Heart right ventricle (tissue), 16 donors: Measurements from ENCODE around the gene ROPN1L. TPM values are rescaled to one million over a fixed set of nuclear protein-coding genes. Genes with fewer than 3 reads are reported as not detected.

Source experiments
- ATAC-seq, 8 donors: fragments of 200-7000 bp; cut with Tn5 transposase; one replicate each; pipeline ENCODE4 v1.9.1; 2020; ENCODE audit warnings: mild to moderate bottlenecking in 8 of 8, moderate library complexity in 8 of 8, moderate number of reproducible peaks in 1 of 8
- DNase-seq, 2 donors: peaks; one replicate each; pipeline ENCODE4 v3.0.0-alpha.2; 2020
- H3K27ac ChIP-seq, 10 donors: fragments of 200-600 bp; sonication (generic) in 2 of 10; one replicate each; pipeline versions ENCODE4 v1.5.0 to v1.8.0; 2020 to 2022; ENCODE audit warnings: mild to moderate bottlenecking in 3 of 10
- H3K27me3 ChIP-seq, 7 donors: fragments of 200-600 bp; one replicate each; pipeline ENCODE4 v1.8.0; 2021 to 2022; ENCODE audit warnings: mild to moderate bottlenecking in 2 of 7
- H3K36me3 ChIP-seq, 9 donors: fragments of 200-600 bp; sonication (generic) in 1 of 9; one replicate each; pipeline versions ENCODE4 v1.5.0 to v1.8.0; 2020 to 2022; ENCODE audit warnings: mild to moderate bottlenecking in 2 of 9
- H3K4me1 ChIP-seq, 9 donors: fragments of 200-600 bp; sonication (generic) in 1 of 9; one replicate each; pipeline versions ENCODE4 v1.5.0 to v1.8.0; 2020 to 2022; ENCODE audit warnings: mild to moderate bottlenecking in 4 of 9
- H3K4me3 ChIP-seq, 10 donors: fragments of 200-600 bp; sonication (generic) in 2 of 10; one replicate each; pipeline versions ENCODE4 v1.5.0 to v1.8.0; 2020 to 2022; ENCODE audit warnings: mild to moderate bottlenecking in 7 of 10, moderate library complexity in 2 of 10
- H3K9me3 ChIP-seq, 11 donors: fragments of 200-600 bp in 10 of 11; sonication (generic) in 2 of 11; one replicate each; pipeline versions ENCODE4 v1.5.0 to v1.8.0; 2013 to 2022; ENCODE audit warnings: mild to moderate bottlenecking in 2 of 11, control low read depth in 1 of 11, moderate library complexity in 1 of 11
- WGBS, 2 donors: extraction: QIAGEN DNeasy Blood & Tissue Kit; methylation state at CpG; one replicate each; pipeline ENCODE4 v1.1.7; 2013; ENCODE audit warnings: inconsistent platforms in 1 of 2; 5-methylcytosine and 5-hydroxymethylcytosine counted together
- intact Hi-C, 10 donors: fragments of 100-400 bp; cut with DNase I; formaldehyde crosslinking; loops; one replicate each; pipeline versions ENCODE4 v1.11.1 to v1.14.2; 2022
- polyA plus RNA-seq, 2 donors: library from polyadenylated mRNA; stranded (reverse); fragments of 200-250 nt; gene quantifications; one replicate each; pipeline ENCODE4 v1.2.3, GENCODE V29; 2013
- total RNA-seq, 10 donors: library from RNA; stranded (reverse); fragmentation: NEBNext Ultra II Directional in 3 of 10; extraction: Animal tissue kit (Norgen Biotek cat#: 25700) in 3 of 10; gene quantifications; one replicate each; pipeline versions ENCODE4 v1.2.1 to v1.2.4, GENCODE V29; 2021 to 2023
- TF ChIP-seq, protein P1 (sequence below), 9 donors: fragments of 200-600 bp; sonication (generic) in 2 of 9; IDR thresholded peaks; one replicate each; pipeline versions ENCODE4 v1.5.0 to v1.8.0; 2021 to 2022; ENCODE audit warnings: antibody characterized with exemption in 9 of 9, mild to moderate bottlenecking in 5 of 9, moderate library complexity in 1 of 9
- donor health status: Arrhythmogenic right ventricular cardiomyopathy.
- donor health status: ischemic (EF 13 %, LVEDD 7.1; RV severe dilation, severe dysfunction).
- donor health status: healthy with polysubstance abuse.
- donor health status: DM: no; HTN: yes; CAD: no.
- donor health status: DM: no; HTN: no; CAD: no.
- donor health status: ischemic (EF 25% LVEDD 6.9; RV normal size, moderate dysfunction).
- donor health status: ischemic (EF 25% LVEDD 5.7; RV mildly dilated, moderate dysfunction).
- donor health status: healthy.
- donor health status: DM: yes; HTN: yes; CAD: no.
- donor health status: Ischemic cardiomyopathy.
- donor health status: ischemic (EF 35%, LVEDD 5.7; RV mildly dilated, moderate dysfunction).
- donor health status: nonischemic (EF 11% LVEDD 7.7; RV severe dilation, severe dysfunction).
- donor health status: DM: yes; HTN: yes; CAD: no.
- donor health status: PGD.
- donor health status: ischemic (EF 29% LVEDD 5.4; RV normal size, mild dysfunction).
- donor health status: nonischemic (EF 23%, LVEDD 6.1; RV moderate dilation, normal function).

Gene ROPN1L
- total and polyA plus RNA-seq, 12 donors: 0.17 to 0.83 (median 0.31) TPM; not detected in 2

DNA sequence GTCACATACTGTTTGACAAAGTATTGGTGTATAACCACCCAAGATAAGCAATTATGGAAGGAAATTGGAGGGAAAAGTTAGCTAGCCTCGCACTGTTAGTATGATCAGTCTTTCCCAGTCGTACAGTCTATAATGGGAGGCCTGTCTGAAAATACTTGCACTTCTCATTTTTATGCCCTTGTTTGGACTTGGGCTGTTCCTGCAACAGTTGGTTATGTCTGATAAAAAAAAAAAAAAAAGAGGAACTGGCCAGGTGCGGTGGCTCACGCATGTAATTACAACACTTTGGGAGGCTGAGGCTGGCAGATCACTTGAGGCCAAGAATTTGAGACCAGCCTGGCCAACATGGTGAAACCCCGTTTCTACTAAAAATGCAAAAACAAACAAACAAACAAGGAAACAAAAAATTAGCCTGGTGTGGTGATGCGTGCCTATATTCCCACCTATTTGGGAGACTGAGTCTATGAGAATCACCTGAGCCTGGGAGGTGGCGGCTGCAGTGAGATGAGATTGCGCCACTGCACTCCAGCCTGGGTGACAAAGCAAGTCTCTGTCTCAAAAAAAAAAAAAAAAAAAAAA, 63.9 kb downstream of the ROPN1L start:
- H3K9me3 ChIP-seq: no peaks in the 10 kb centered on the region
- ATAC-seq (no peak), DNase-seq (no peak)
- peaks cover 0 to 20% (median 16%) of the 10 kb centered on the region in 9 donors for H3K4me1 ChIP-seq
- intact Hi-C loops: no loop called here
- H3K27ac ChIP-seq: no peak overlapping the region
- no peaks in the 10 kb centered on the region for H3K36me3 ChIP-seq
- H3K27me3 ChIP-seq: peaks cover 0 to 2% (median 0%) of the 10 kb centered on the region in 7 donors
- 91 to 94% methylated on average over 8 of the region's 8 CpGs for WGBS, 2 donors
- no peak overlapping the region for H3K4me3 ChIP-seq
- TF ChIP-seq, protein P1, sequence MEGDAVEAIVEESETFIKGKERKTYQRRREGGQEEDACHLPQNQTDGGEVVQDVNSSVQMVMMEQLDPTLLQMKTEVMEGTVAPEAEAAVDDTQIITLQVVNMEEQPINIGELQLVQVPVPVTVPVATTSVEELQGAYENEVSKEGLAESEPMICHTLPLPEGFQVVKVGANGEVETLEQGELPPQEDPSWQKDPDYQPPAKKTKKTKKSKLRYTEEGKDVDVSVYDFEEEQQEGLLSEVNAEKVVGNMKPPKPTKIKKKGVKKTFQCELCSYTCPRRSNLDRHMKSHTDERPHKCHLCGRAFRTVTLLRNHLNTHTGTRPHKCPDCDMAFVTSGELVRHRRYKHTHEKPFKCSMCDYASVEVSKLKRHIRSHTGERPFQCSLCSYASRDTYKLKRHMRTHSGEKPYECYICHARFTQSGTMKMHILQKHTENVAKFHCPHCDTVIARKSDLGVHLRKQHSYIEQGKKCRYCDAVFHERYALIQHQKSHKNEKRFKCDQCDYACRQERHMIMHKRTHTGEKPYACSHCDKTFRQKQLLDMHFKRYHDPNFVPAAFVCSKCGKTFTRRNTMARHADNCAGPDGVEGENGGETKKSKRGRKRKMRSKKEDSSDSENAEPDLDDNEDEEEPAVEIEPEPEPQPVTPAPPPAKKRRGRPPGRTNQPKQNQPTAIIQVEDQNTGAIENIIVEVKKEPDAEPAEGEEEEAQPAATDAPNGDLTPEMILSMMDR (IDR thresholded peaks at IDR 0.05): no peak

DNA sequence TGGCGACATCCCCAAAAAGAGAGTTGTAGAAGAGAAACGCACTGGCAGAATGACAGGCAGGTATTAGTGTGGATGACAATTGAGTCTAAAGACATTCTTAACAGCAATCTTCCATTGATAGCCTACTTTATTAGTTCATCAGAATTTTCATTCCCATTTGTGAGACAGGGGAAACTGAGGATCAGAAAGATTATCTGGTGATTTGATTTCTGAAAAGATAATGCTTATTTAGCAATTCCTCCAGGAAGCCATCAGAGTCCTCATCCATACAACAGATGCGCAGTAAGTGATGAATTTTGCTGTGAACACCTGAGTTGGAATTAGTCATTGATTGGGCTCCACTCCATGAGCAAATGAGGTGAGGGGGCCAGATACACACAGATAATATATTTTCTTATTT, 64.9 kb downstream of the ROPN1L start:
- DNase-seq (no peak), ATAC-seq (no peak)
- peaks cover 0 to 2% (median 0%) of the 10 kb centered on the region in 7 donors for H3K27me3 ChIP-seq
- H3K9me3 ChIP-seq: no peaks in the 10 kb centered on the region
- no peak overlapping the region for H3K4me3 ChIP-seq
- no peaks in the 10 kb centered on the region for H3K36me3 ChIP-seq
- intact Hi-C loops: no loop called here
- TF ChIP-seq, protein P1 (IDR thresholded peaks at IDR 0.05): no peak
- H3K4me1 ChIP-seq: peaks cover 0 to 20% (median 16%) of the 10 kb centered on the region in 9 donors
- 95 to 99% methylated on average over 3 of the region's 3 CpGs for WGBS, 2 donors
- no peak overlapping the region for H3K27ac ChIP-seq

- no peak for ATAC-seq
- TF ChIP-seq, protein P1 (IDR thresholded peaks at IDR 0.05): no peak
- no peak for DNase-seq
- Histone ChIP-seq H3K4me3 (no peak overlapping the region), H3K9me3 (no peaks in the 10 kb centered on the region), H3K27ac (no peak overlapping the region), H3K36me3 (no peaks in the 10 kb centered on the region), H3K4me1 (peaks cover 0 to 18% (median 11%) of the 10 kb centered on the region in 9 donors), H3K27me3 (peaks cover 0 to 2% (median 0%) of the 10 kb centered on the region in 7 donors)
- intact Hi-C loops: no loop called here
- WGBS, 2 donors: 73 to 79% methylated on average over 3 of the region's 3 CpGs
Observed at GRCh38 chr5:10507575-10508096, 66.0 kb downstream of the ROPN1L start.

DNA sequence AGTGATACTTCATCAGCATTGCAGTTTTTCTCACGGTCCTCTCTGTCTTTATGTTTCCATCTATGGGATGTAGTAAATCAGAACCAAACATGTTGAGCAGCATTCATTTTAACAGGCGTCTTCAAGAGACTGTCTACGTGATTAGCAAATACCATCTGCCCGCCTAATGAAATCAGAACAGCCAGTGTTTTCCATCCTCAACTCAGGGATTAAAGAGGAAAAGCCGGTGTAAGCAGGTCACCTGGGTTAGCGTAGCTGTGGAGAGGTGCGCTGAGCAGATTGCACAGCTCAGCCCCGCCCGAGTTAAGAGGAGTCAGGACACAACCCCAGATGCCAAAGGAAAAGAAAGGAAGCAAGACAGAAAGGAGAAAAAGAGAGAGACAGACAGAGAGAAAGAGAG, 67.9 kb downstream of the ROPN1L start:
- Histone ChIP-seq H3K27me3 (peaks cover 0 to 2% (median 0%) of the 10 kb centered on the region in 7 donors), H3K9me3 (no peaks in the 10 kb centered on the region), H3K27ac (no peak overlapping the region), H3K4me1 (peaks cover 0 to 9% (median 0%) of the 10 kb centered on the region in 9 donors), H3K4me3 (no peak overlapping the region), H3K36me3 (no peaks in the 10 kb centered on the region)
- WGBS, 2 donors: 81 to 87% methylated on average over 9 of the region's 9 CpGs
- TF ChIP-seq, protein P1 (IDR thresholded peaks at IDR 0.05): no peak
- DNase-seq: no peak
- no peak for ATAC-seq
- intact Hi-C loops: no loop called here
